ENCODE measurements around the gene DPM3.
"Not testable (repeated sequence)": the region's sequence is repeated elsewhere in the genome, so short reads cannot be mapped to it uniquely, and the experiment has no call there.

The DPM3 gene

GRCh38 chr1:155125511-155125945 lies 14.8 kb downstream of the DPM3 start:
- DNase-seq (ENCODE audit: low read depth in 2 of 2): no peak

- no peak for DNase-seq (ENCODE audit: low read depth in 2 of 2)
Measured at GRCh38 chr1:155124503-155125463, 15.5 kb downstream of the DPM3 start.

GRCh38 chr1:155123801-155124200 lies 16.5 kb downstream of the DPM3 start:
- no peak for DNase-seq (ENCODE audit: low read depth in 2 of 2)

- DNase-seq (ENCODE audit: low read depth in 2 of 2): no peak
Measured at GRCh38 chr1:155122308-155122707, 18.0 kb downstream of the DPM3 start.

- no peak for DNase-seq (ENCODE audit: low read depth in 2 of 2)
Measured at GRCh38 chr1:155121249-155121648, 19.1 kb downstream of the DPM3 start.

GRCh38 chr1:155120253-155120652 lies 20.1 kb downstream of the DPM3 start:
- DNase-seq (ENCODE audit: low read depth in 2 of 2): no peak

- not testable (repeated sequence) for DNase-seq (ENCODE audit: low read depth in 2 of 2)
Measured at GRCh38 chr1:155118090-155118489, 22.2 kb downstream of the DPM3 start.

GRCh38 chr1:155117610-155118009 lies 22.7 kb downstream of the DPM3 start:
- no peak for DNase-seq (ENCODE audit: low read depth in 2 of 2)

- no peak for DNase-seq (ENCODE audit: low read depth in 2 of 2)
Measured at GRCh38 chr1:155116113-155116764, 24.1 kb downstream of the DPM3 start.

- DNase-seq (ENCODE audit: low read depth in 2 of 2): no peak
Measured at GRCh38 chr1:155113450-155113980, 26.8 kb downstream of the DPM3 start.

- DNase-seq (ENCODE audit: low read depth in 2 of 2): no peak
Measured at GRCh38 chr1:155110826-155111225, 29.5 kb downstream of the DPM3 start.

- DNase-seq (ENCODE audit: low read depth in 2 of 2): no peak
Measured at GRCh38 chr1:155110381-155110780, 29.9 kb downstream of the DPM3 start.

GRCh38 chr1:155108296-155108695 lies 32.0 kb downstream of the DPM3 start:
- no peak for DNase-seq (ENCODE audit: low read depth in 2 of 2)

- DNase-seq (ENCODE audit: low read depth in 2 of 2): no peak
Measured at GRCh38 chr1:155107309-155108264, 32.7 kb downstream of the DPM3 start.

GRCh38 chr1:155106862-155107261 lies 33.5 kb downstream of the DPM3 start:
- no peak for DNase-seq (ENCODE audit: low read depth in 2 of 2)

GRCh38 chr1:155105604-155106011 lies 34.7 kb downstream of the DPM3 start:
- DNase-seq (ENCODE audit: low read depth in 2 of 2): no peak

- no peak for DNase-seq (ENCODE audit: low read depth in 2 of 2)
Measured at GRCh38 chr1:155104605-155105534, 35.5 kb downstream of the DPM3 start.

- DNase-seq (ENCODE audit: low read depth in 2 of 2): no peak
Measured at GRCh38 chr1:155103325-155103724, 37.0 kb downstream of the DPM3 start.

- DNase-seq (ENCODE audit: low read depth in 2 of 2): no peak
Measured at GRCh38 chr1:155099331-155099730, 41.0 kb downstream of the DPM3 start.

GRCh38 chr1:155094622-155094948 lies 45.7 kb downstream of the DPM3 start:
- DNase-seq (ENCODE audit: low read depth in 2 of 2): no peak
